Smooth muscle cell (in vitro differentiated cells): ENCODE results near the gene TOLLIP. TPM values are rescaled to one million over a fixed set of nuclear protein-coding genes. Genes with fewer than 3 reads are reported as not detected.
"Not testable (repeated sequence)": the region's sequence is repeated elsewhere in the genome, so short reads cannot be mapped to it uniquely, and the experiment has no call there.

Experiments used
- DNase-seq: peaks from one replicate; lab custom pipeline; 2025; ENCODE audit not compliant: unreplicated experiment; lab: John Stamatoyannopoulos, UW
- H2AFZ ChIP-seq: fragments of 200-600 bp; sonication (generic); 2 replicates; pipeline ENCODE4 v1.6.0; 2016; ENCODE audit warnings: antibody characterized with exemption, low read depth, mild to moderate bottlenecking
- H3F3A ChIP-seq: fragments of 200-600 bp; sonication (generic); 2 replicates; pipeline ENCODE4 v1.6.0; 2017; ENCODE audit warnings: antibody characterized with exemption, low read depth
- H3K27ac ChIP-seq: fragments of 200-600 bp; sonication (generic); 2 replicates; pipeline ENCODE4 v1.5.1; 2016; ENCODE audit warnings: low read depth, mild to moderate bottlenecking
- H3K27me3 ChIP-seq: fragments of 200-600 bp; sonication (generic); 2 replicates; pipeline ENCODE4 v1.6.1; 2016; ENCODE audit warnings: low read depth, mild to moderate bottlenecking
- H3K36me3 ChIP-seq: fragments of 200-600 bp; sonication (generic); 2 replicates; pipeline ENCODE4 v1.5.1; 2016; ENCODE audit warnings: low read depth
- H3K4me1 ChIP-seq: fragments of 200-600 bp; sonication (generic); 2 replicates; pipeline ENCODE4 v1.5.1; 2016; ENCODE audit warnings: low read depth
- H3K4me2 ChIP-seq: fragments of 200-600 bp; sonication (generic); 2 replicates; pipeline ENCODE4 v1.6.0; 2016; ENCODE audit warnings: mild to moderate bottlenecking
- H3K4me3 ChIP-seq: fragments of 200-600 bp; sonication (generic); 2 replicates; pipeline ENCODE4 v1.5.1; 2016; ENCODE audit warnings: mild to moderate bottlenecking
- H3K79me2 ChIP-seq: fragments of 200-600 bp; sonication (generic); 2 replicates; pipeline ENCODE4 v1.6.0; 2016; ENCODE audit warnings: low read depth, mild to moderate bottlenecking
- H3K9ac ChIP-seq: fragments of 200-600 bp; sonication (generic); 2 replicates; pipeline ENCODE4 v1.6.0; 2016; ENCODE audit warnings: low read depth
- H3K9me3 ChIP-seq: fragments of 200-600 bp; sonication (generic); replicated peaks from 2 replicates; pipeline ENCODE4 v1.5.1; 2016; ENCODE audit warnings: low read depth
- H4K20me1 ChIP-seq: fragments of 200-600 bp; sonication (generic); 2 replicates; pipeline ENCODE4 v1.6.0; 2016; ENCODE audit warnings: low read depth
- CTCF ChIP-seq: fragments of 200-600 bp; sonication (generic); IDR thresholded peaks from 2 replicates; pipeline ENCODE4 v1.5.1; 2017; ENCODE audit warnings: borderline replicate concordance, mild to moderate bottlenecking, antibody characterized with exemption; ENCODE audit not compliant: insufficient read depth, poor library complexity, severe bottlenecking
- WGBS: methylation state at CpG from one replicate; pipeline ENCODE4 v1.1.7; 2016; ENCODE audit warnings: low lambda C conversion rate; 5-methylcytosine and 5-hydroxymethylcytosine counted together
- polyA plus RNA-seq: library from polyadenylated mRNA; unstranded; fragments of >200 nt; fragmentation: Nextera tagmentation; extraction: Ambion mirVana; gene quantifications from 2 replicates; pipeline ENCODE4 v1.2.1, GENCODE V29; 2016
- total RNA-seq: library from RNA; depleted of rRNA; stranded (reverse); fragments of >200 nt; gene quantifications from 2 replicates; pipeline ENCODE4 v1.2.3, GENCODE V29; 2014

Gene TOLLIP
- total and polyA plus RNA-seq, 2 experiments from 2014 or later: 20.3 to 63.0 TPM

GRCh38 chr11:1252371-1253102, 56.9 kb downstream of the TOLLIP start:
- 93% methylated on average over 30 of the region's 38 CpGs for WGBS
- no peaks in the 10 kb centered on the region for H3K27me3 ChIP-seq
- no peaks in the 10 kb centered on the region for H3K9me3 ChIP-seq
- no peak for DNase-seq
- no peaks in the 10 kb centered on the region for H3K36me3 ChIP-seq
- no peaks in the 10 kb centered on the region for H4K20me1 ChIP-seq
- H3K4me2 ChIP-seq: no peak overlapping the region
- H3K4me1 ChIP-seq: no peaks in the 10 kb centered on the region
- no peaks in the 10 kb centered on the region for H3F3A ChIP-seq
- H2AFZ ChIP-seq: no peak overlapping the region
- no peaks in the 10 kb centered on the region for H3K79me2 ChIP-seq
- no peak for TF ChIP-seq CTCF
- no peak overlapping the region for H3K9ac ChIP-seq
- no peak overlapping the region for H3K27ac ChIP-seq
- H3K4me3 ChIP-seq: no peak overlapping the region

GRCh38 chr11:1251236-1251770, 58.1 kb downstream of the TOLLIP start:
- H3F3A ChIP-seq: no peaks in the 10 kb centered on the region
- no peak overlapping the region for H3K27ac ChIP-seq
- no peaks in the 10 kb centered on the region for H4K20me1 ChIP-seq
- H3K4me3 ChIP-seq: no peak overlapping the region
- TF ChIP-seq CTCF: no peak
- no peaks in the 10 kb centered on the region for H3K4me1 ChIP-seq
- no peaks in the 10 kb centered on the region for H3K27me3 ChIP-seq
- no peak for DNase-seq
- 91% methylated on average over 16 of the region's 16 CpGs for WGBS
- no peaks in the 10 kb centered on the region for H3K36me3 ChIP-seq
- no peak overlapping the region for H2AFZ ChIP-seq
- H3K4me2 ChIP-seq: no peak overlapping the region
- no peaks in the 10 kb centered on the region for H3K9me3 ChIP-seq
- no peaks in the 10 kb centered on the region for H3K79me2 ChIP-seq
- no peak overlapping the region for H3K9ac ChIP-seq

GRCh38 chr11:1250411-1250810, 59.0 kb downstream of the TOLLIP start:
- DNase-seq, H3K4me2 ChIP-seq: not testable (repeated sequence)
- 91% methylated on average over 7 of the region's 12 CpGs for WGBS

GRCh38 chr11:1248951-1249350, 60.5 kb downstream of the TOLLIP start:
- H3K4me3 ChIP-seq, H3K27me3 ChIP-seq, H3K4me2 ChIP-seq, H4K20me1 ChIP-seq, H2AFZ ChIP-seq, H3K4me1 ChIP-seq, DNase-seq, H3K36me3 ChIP-seq, H3K9ac ChIP-seq, H3K9me3 ChIP-seq, H3K79me2 ChIP-seq, H3F3A ChIP-seq, H3K27ac ChIP-seq: not testable (repeated sequence)
- 97% methylated on average over 11 of the region's 18 CpGs for WGBS

More at GRCh38 chr11:1250411-1250810, 59.0 kb downstream of the TOLLIP start:
- not testable (repeated sequence) for H3K79me2 ChIP-seq, H3K9ac ChIP-seq, H3K36me3 ChIP-seq, H3K9me3 ChIP-seq, H3F3A ChIP-seq, H4K20me1 ChIP-seq, H3K4me1 ChIP-seq, H3K27ac ChIP-seq, H3K27me3 ChIP-seq, H3K4me3 ChIP-seq, H2AFZ ChIP-seq

- H3K9ac ChIP-seq, H3K36me3 ChIP-seq, H3K4me3 ChIP-seq, H3F3A ChIP-seq, H3K27me3 ChIP-seq, H3K79me2 ChIP-seq, H3K9me3 ChIP-seq, H2AFZ ChIP-seq, H4K20me1 ChIP-seq, H3K27ac ChIP-seq, DNase-seq, H3K4me1 ChIP-seq, H3K4me2 ChIP-seq: not testable (repeated sequence)
- 96% methylated on average over 11 of the region's 14 CpGs for WGBS
Observed at GRCh38 chr11:1247026-1247425, 62.4 kb downstream of the TOLLIP start.

GRCh38 chr11:1246301-1246700, 63.1 kb downstream of the TOLLIP start:
- not testable (repeated sequence) for H3K27ac ChIP-seq, H3K36me3 ChIP-seq, H2AFZ ChIP-seq, H3K4me2 ChIP-seq, H3F3A ChIP-seq, H3K9me3 ChIP-seq, H3K79me2 ChIP-seq, H4K20me1 ChIP-seq, DNase-seq, H3K9ac ChIP-seq, H3K27me3 ChIP-seq, H3K4me1 ChIP-seq, H3K4me3 ChIP-seq
- 93% methylated on average over 14 of the region's 14 CpGs for WGBS

- H4K20me1 ChIP-seq, H3K4me2 ChIP-seq, H3K27me3 ChIP-seq, H3K9ac ChIP-seq, DNase-seq, H3K27ac ChIP-seq, H3K36me3 ChIP-seq, H3K4me3 ChIP-seq, H3F3A ChIP-seq, H2AFZ ChIP-seq, H3K4me1 ChIP-seq, H3K9me3 ChIP-seq, H3K79me2 ChIP-seq: not testable (repeated sequence)
- WGBS: 100% methylated on average over 7 of the region's 14 CpGs
Observed at GRCh38 chr11:1245717-1246116, 63.7 kb downstream of the TOLLIP start.
